ENCODE data around the gene PAF1.

GRCh38 chr19:39355253-39355652, 35.7 kb downstream of the PAF1 start:
- TF ChIP-seq CTCF (IDR thresholded peaks at IDR 0.05) (no peak), ZFX (IDR thresholded peaks at IDR 0.05; ENCODE audit: borderline replicate concordance) (no peak)

Data from 22Rv1 (cell line).